ENCODE measurements around the gene LRRC1. TPM values are rescaled to one million over a fixed set of nuclear protein-coding genes. Genes with fewer than 3 reads are reported as not detected.

The LRRC1 gene
- total and polyA plus RNA-seq, 2 donors = 21.6 to 21.7 TPM

Other genes with a start within 250 kb of the LRRC1 start
- gene GCLC, start 249.9 kb upstream of the LRRC1 start, total RNA-seq = 17.1 TPM
- gene GCLC, start 249.9 kb upstream of the LRRC1 start, polyA plus RNA-seq = 17.4 TPM
- gene KLHL31, start 129.2 kb upstream of the LRRC1 start, total RNA-seq = 0.24 TPM
- gene KLHL31, start 129.2 kb upstream of the LRRC1 start, polyA plus RNA-seq = 0.71 TPM

Measured in thymus (tissue), 2 donors.